ELF-1 (cell line): Measurements from ENCODE around the gene TNIP1.

Experiments used
- DNase-seq: peaks from one replicate; pipeline ENCODE4 v3.0.0-alpha.2; 2016; ENCODE audit warnings: low read depth, low spot score

Gene TNIP1

DNA sequence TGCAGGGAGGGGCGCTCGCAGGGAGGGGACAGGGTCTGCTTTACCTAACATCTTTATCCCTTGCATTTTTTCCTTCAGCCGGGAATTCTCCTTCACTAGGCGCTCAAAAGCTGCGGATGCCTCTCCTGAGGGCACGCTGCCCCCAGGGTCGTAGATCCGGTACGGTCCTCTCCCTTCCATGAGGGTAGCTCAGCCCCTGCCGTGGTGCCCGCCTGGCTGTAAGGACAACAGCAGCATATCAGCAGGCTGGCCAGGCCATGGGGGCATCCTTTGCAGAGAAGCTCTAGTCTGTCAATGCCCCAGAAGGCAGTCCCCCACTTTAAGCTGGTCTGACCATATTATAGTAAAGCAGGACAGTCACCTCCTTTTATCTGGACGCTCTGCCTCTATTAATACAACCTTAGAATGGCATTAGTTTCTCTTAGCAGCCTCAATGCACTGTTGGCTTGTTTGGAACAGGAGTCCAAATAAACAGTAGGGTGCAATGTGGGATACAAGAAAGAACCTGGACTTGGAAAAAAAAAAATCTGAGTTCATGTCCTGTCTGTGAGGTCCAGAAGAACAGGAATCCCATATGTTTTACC is 15.8 kb downstream of the TNIP1 start:
- no peak for DNase-seq

DNA sequence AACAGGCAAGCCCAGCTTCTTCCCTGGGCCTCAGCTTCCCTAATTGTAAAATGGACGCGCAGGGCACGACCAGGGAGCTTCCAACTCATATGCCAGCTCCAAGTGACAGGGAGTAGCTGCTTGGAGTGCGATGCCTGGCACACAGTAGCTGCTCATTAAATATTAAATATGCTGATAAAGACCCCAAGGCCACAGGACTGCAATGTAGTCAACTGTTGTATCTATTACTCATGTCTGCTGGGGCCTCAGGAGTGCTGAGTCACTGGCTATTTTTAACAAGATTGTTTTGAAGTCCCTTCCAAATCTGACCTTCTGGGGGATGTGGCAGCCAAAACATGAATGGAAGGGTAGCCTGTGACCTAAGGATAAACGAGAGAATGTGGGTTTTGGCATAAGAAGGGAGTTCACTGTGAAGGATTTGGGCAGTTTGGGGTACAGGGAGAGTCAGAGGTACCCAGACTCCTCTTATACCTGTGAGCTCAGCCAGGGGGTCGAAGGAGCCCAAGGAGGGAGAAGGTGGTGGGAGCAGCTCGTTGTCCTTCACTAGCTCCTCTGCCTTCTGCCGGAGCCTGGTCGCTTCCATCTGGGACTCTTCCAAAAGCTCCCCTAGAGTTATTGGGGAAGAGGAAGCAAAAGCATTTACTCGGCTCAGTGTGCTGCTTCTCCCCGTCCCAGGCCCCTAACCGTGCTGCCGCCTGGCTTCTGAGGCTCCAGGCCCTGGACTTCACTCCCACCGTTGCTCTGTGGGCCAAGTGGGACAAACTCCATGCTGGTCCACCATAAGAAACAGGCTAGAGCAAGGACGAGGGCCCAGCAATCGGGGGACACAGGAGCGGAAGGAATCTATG is 17.5 kb downstream of the TNIP1 start:
- DNase-seq, result no peak

DNA sequence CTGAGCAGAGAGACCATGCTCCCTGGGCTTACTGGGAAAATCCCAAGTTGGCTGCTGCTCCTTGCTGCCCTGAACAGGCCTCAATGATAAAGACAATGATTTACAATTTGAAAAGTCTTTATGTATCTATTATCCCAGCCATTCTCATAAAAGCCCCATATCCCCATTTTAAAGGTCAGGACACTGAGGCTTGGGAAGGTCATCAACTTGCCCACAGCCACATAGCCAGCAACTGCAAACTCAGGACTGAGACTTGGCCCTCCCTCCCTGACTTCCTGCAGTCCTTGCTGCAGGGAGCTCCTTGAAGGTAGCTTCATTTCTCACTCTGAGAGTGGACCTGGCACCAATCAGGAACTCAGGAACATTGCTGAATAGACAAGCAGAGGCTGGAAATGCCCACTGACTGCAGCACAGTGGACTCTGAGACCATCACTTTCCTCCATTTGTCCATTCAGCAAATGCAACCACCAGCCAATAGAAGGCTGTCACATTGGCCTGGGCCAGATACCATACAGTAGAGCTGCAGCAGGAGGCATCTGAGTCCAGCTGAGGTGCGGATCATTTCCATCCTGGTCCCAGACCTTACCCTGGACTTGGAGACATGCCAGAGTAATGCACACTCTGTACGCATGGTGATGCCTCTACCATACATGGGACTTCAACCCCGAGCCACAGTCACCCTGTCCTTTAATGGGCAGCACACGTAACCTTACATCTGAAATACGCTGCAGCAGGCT is 18.3 kb downstream of the TNIP1 start:
- no peak for DNase-seq

DNA sequence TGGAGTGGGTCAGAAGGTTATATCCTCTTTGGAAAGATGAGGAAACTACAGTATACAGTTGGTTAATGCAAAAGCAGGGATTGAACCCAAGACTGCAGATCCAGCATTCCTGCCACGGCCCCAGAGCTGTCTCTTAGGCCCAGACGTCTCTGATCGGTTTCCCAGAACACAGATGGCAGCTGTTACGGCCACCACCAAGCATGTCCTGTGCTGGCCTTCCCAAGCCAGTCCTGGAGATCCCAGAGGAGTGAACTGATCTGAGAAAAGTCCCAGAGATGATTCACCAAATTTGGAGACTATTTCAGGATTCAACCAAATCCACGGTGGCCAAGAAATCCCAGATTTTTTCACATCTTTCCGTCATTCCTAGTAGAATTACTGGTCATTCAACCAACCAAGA is 20.1 kb downstream of the TNIP1 start:
- no peak for DNase-seq

DNA sequence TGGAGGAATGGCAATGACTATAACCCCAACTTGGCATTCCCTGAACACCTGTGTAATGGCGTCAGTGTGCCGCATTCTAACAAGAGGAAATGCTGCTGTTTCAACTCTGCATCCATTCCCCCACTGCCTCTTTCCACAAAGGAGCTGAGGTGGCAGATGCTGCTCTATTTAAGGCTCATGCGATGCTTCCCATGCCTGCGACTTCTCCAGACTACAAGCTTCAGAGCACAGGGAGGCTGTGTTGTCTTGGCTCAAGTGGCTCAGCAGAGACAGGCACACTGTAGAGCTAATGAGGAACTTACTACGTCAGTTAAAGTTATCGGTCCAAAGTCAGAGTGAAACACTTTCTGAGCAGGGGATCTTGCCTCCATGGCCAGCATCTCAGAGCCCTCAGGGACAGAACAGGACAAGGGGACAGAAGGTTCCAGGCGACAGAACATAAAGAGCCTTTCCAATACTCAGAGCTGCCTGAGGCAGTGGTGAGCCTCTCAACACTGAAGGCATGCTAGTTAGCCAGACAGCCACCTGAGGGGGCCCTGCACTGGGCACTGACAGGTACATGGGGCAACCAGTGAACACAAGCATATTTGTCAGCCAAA is 21.8 kb downstream of the TNIP1 start:
- no peak for DNase-seq

DNA sequence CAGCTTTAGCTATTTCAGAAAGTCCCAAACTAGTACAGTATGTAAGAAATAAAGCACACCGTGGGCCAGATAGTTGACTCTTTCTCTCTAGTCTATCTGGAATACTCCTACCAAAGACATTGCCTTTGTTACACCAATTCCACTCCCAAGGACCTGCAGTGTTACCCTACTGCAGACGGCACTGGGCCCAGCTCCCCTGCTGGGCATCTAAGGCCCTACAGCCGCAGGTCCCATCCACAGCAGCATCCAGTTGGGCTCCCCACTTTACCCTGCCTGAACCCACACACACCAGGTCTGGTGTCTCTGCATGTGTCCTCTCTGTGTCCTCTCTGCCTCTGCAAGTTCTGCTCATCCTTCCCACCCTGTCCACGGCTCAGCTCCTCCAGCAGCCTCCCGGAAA is 22.5 kb downstream of the TNIP1 start:
- no peak for DNase-seq

DNA sequence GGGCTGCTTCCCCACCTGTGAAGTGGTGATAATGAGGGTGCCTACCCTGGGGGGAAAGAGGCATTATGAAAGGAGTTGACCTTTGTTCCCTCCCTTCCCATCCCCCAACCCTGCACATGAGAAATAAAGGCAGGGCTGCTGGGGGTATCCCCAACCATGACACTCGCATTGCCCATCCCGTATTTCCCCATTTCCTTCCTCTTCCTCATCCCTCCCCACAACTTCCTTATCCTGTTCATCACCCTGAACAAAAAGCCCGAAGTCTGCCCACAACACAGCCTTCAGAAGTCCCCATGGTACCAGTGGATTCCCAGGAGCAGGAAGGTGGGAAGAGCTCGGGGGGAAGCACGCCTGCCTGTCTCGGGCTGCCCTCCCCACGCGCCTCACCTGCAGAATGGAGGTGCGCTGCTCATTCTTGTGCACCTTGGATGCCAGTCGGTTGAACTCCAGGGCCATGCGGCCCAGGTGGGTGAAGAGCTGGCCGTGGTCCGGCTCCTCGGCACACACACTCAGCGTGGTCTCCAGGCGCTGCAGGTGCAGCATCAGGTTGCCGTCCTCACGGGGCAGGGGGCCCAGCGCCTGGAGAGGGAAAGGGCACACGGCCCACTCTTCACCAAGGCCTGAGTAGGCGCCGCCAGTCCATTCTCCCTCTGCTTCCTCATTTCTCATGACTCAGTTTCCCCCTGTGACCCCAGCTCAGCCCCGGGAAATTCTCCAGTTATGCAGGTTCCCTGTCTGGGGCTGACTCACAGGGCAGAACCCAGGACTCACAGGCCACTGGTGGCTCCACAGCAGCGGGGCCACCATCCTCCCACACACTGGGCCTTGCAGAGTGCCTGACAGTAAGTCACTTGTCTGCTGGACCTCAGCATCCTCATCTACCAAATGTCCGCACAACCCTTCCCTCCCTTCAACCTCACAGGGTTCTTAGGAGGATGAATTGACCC is 24.2 kb downstream of the TNIP1 start:
- DNase-seq, result no peak

DNA sequence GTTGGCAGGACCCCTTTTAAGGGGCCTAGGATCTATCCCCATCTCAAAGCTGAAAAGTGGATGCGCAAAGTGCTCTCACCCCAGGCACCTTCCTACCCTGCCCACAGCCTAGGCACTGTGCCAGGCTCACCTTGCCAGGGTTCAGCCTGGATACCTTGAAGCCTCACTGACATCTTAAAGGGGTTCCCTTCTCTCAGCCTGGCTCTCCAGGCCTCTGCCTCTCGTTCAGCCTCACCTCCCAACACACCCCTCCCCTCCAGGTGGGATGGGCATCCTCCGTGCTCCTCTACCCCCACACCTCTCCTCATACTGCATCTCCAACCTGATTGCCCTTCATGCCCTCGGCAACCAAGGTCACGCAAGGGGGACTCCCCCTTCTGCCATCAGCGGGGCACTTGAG is 25.5 kb downstream of the TNIP1 start:
- no peak for DNase-seq

DNA sequence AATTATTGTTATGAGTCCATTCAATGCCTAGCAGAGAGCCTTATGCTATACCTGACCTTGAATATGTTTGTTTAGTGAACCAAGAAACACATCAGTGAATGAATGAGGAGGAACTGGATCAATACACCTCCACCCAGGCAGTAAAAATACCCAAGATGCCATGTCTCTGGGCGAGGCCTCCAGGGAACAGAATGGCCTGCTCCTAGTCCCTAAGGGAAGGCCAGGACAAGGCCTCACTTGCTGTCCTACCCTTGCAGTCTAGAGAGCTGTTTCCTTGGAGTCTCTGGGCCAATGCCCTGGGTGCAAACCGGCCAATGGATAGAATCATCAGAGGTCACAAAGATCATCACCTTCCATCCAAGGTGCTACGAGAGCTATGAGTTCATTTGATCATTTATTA is 26.1 kb downstream of the TNIP1 start:
- no peak for DNase-seq

DNA sequence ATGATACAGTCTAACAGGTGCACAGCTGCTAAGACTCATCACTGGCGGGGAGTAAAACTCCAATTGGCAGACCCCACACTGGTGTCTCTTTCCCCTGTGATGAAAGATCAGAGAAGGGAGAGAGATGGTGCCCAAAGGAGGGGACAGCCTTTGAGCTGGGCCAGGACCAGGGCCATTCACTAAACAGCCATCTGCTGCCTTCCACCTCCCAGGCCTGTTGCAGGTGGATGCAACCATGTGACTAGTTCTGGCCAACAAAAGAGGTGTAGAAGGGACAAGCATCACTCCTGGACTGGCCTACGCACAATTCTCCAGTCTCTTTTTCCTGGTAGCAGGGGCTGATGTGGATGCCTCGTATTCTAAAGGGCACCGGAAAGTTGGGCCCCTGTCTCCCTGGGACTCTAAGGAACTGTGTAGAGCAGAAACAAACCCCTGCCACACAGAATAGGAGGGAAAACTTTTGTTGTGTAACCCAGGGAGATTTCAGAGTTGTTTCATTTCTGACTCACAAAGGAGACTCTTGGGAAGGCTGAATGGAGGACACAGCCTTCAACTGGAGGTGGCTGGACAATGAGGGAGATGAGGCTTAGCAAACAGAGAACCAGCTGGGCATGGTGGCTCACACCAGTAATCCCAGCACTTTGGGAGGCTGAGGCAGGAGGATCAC is 26.9 kb downstream of the TNIP1 start:
- DNase-seq, result no peak

DNA sequence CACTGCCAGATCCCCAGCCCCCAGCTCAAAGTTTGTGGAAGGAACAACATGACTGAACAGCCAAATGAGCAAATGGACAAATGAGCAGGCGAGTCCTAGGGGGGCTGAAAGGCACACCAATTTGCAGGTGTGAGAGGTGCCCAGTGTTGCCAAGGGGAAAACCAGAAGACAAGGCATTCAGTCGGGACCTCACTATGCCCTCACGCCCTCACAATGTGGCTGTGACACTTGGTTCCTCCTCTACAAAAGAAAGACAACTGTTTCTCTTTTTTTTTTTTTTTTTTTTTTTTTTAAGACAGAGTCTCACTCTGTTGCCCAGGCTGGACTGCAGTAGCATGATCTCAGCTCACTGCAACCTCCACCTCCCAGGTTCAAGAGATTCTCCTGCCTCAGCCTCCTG is 28.0 kb downstream of the TNIP1 start:
- no peak for DNase-seq

DNA sequence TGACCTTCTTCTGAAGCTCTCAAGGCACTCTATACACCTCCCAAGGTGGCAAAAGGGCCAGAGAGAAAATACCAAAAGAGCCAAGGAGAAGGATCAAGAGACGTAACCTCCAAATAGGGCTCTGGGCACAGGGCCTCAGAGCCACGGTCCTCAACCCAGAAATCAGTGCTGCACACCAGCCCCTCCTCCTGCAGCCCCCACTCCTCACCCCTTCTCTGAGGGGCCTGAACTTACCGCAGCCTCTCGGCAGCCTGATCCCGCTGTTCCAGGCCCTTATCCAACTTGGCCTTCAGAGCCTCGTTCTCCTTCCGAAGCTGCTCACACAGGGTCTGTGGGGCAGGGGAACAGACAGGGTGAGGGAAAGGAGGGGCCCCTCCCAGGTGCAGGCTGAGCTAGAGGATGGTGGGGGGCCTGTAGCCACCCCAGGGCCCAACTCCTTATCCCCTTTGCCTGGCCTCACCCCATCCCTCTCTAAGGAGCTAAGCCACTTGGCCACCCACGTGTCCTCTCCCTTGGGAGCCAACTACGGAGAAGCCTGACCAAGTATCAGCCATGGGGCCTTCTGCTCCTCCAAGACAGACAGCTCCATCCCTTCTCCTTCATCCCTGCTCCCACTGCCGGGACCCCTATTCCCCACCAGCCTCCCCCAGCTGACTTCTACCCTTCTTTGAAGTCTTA is 28.8 kb downstream of the TNIP1 start:
- no peak for DNase-seq

DNA sequence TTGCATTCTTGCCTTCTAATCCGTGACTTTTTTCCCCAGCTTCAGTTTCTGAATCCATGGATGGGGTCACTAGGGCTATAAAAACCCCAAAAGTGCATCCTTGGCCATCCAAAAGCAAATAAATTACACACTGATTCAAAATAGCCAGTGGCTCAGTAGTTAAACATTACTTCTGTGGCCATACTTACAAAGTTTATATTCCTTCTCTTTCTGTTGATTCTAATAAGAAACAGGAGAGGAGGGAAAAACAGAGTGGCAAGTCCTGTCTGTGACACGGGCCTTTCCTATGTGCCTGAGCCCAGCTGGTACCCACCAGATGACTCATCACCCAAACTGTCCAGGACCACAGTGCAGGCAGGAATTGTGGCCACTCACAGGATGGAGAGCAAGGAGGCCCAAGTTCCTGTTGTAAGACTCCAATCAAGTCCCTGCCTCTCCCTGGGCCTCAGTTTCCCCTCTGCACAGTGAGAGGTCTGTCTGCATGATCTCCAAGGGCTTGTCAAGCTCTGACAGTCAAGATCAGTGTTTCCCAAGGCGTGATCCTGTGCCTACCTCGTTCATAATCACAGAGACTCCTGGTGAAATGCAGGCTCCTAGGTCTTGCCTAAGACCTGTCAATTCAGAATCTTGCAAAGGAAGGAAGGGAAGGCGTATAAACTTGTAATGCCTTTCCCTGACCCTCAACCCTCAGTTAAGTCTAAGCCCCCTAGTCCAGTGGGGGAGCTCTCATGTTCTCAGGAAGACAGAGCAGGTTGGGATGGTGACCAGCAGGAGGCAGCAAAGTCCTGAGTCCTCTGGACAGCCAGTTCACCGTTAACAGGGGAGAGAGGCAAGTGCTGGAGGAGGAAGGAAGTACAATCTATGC is 29.5 kb downstream of the TNIP1 start:
- peak; percentile 85 for DNase-seq

DNA sequence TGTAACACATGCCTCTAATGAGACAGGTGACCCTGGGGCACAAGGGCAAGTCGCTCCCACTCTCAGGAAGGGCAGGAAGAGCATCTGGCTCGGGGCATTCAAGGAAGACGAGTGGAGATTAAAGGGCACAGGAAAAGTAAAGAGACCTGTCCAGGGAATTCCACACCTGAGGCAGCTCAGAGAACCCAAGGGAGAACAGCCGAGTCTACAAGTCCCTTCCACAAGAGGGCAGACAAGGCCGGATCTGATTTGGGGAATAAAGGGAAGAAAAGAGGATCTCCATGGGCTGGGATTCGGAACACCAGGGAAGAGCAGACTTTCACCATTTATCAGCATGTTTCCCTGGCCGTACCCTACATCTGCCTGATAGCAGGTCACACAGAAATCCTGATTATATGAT is 32.3 kb downstream of the TNIP1 start:
- peak; percentile 30 for DNase-seq

DNA sequence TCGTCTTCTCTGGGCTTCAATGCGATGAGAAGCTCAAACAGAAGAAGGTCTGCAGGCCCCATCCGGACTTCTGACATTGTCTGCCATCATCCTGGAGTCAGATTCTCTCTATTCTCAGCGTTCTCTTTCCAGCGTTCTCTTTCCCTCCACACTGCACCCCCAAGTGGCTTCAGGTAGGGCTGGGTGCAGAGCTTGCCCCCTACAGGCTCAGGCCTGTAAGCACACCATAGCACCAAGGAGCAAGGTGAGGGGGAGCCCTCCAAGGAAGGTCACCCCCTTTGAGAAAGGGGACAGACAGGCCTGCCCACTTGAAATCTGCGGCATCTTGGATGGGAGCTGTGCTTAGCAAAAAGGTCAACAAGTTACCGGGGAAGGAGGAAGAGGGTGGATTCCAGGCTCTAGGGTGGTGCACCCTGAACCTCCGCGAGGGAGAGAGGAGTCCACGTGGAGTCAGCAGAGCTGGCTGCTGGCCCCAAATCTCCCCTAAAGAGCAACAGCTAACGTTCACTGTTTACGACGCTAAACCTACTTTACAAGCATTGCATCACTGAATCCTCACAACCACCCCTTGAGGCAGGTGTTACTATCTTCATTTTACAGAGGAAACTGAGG is 32.9 kb downstream of the TNIP1 start:
- DNase-seq, result peak; percentile 22

DNA sequence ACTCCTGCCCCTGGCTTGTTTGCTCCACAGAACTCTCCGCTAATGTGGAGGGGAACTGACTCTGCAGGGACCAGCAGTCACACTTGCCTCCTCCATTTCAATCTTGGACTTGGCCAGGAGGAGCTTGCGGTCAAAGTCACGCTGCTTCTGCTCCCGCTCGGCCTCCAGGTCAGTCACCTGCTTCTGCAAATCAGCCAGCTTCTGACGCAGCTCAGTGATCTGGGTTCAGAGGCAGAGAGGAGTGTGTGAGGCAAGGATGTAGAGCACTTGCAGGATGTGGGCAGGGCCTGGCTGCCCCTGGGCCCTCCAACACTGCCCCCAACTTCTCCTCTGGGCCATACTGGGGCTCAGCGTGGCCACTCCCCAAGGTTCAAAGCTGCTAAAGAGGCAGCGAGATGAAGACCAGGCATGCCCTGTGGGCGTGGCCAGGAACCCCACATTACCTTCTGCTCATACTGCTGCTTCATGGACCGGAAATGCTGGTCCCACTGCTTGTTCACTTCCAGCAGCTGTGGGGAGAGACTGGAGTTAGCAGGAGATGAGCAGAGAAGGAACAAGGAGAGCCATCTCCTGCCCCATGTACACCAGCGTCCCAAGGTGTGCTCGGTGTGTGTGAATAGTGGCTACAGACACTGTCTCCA is 38.3 kb downstream of the TNIP1 start:
- DNase-seq, result no peak

DNA sequence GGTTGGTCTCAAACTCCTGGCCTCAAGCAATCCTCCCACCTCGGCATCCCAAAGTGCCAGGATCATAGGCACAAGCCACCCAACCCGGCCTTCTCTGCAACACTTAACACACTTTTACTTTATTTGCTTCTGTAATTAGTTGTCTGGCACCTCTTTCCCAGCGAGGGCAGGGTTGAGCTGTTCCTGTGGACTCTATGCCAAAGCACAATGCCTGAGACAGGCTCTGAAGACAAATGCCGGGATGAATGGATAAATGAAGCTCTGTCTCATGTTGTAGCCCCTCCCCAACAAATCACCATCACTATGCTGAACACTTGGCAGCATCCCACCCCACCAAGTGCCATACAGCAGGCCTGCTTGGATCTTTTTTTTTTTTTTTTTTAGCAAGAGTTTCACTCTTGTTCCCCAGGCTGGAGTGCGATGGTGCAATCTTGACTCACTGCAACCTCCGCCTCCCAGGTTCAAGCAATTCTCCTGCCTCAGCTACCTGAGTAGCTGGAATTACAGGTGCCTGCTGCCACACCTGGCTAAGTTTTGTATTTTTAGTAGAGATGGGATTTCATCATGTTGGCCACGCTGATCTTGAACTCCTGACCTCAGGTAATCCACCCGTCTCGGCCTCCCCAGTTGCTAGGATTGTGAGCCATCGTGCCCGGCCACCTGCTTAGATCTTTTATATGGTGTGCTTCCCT is 39.1 kb downstream of the TNIP1 start:
- no peak for DNase-seq
